SK-N-MC (cell line): ENCODE measurements around the gene TACC2.

Source experiments
- EZH2 ChIP-seq: fragments of 200-600 bp; sonication (generic); IDR thresholded peaks from one replicate; pipeline ENCODE4 v1.6.1; 2017; ENCODE audit warnings: antibody characterized with exemption
- FOXP2 ChIP-seq: optimal IDR thresholded peaks from 2 replicates; pipeline ENCODE3; 2011; ENCODE audit warnings: mild to moderate bottlenecking, moderate library complexity; ENCODE audit not compliant: insufficient read depth; ENCODE audit errors: extremely low read length, control extremely low read depth
- POLR2AphosphoS5 ChIP-seq: IDR thresholded peaks from 2 replicates; pipeline ENCODE4 v1.6.1; 2012; ENCODE audit warnings: mild to moderate bottlenecking, low read depth, low read length, borderline replicate concordance

DNA sequence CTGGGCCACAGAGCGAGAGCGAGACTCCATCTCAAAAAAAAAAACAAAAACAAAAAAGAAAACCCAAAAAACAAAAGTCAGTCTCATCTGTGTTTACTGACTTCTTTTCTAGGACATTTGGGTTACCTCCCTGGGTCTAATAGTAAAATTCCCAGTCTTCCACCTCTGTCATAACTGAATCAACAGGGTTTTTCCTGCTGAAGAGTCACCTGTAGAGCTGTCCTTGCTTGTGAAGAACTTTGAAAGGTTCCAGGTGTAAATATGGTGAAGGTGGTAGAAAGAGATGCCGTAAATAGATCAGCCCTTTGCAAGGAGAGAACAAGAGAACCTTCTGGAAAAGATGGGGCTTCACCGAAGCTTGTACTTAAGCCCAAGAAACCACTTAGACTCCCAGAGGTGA lies 169.4 kb downstream of the TACC2 start:
- TF ChIP-seq EZH2 (no peak), POLR2AphosphoS5 (no peak), FOXP2 (no peak)
